Measurements from ENCODE around the gene USP6.
"Not testable (repeated sequence)": the region's sequence is repeated elsewhere in the genome, so short reads cannot be mapped to it uniquely, and the experiment has no call there.

Gene USP6

GRCh38 chr17:5184288-5184687, 68.5 kb downstream of the USP6 start:
- DNase-seq (ENCODE audit: low read depth in 2 of 3, low spot score in 1 of 3): no peak

DNA sequence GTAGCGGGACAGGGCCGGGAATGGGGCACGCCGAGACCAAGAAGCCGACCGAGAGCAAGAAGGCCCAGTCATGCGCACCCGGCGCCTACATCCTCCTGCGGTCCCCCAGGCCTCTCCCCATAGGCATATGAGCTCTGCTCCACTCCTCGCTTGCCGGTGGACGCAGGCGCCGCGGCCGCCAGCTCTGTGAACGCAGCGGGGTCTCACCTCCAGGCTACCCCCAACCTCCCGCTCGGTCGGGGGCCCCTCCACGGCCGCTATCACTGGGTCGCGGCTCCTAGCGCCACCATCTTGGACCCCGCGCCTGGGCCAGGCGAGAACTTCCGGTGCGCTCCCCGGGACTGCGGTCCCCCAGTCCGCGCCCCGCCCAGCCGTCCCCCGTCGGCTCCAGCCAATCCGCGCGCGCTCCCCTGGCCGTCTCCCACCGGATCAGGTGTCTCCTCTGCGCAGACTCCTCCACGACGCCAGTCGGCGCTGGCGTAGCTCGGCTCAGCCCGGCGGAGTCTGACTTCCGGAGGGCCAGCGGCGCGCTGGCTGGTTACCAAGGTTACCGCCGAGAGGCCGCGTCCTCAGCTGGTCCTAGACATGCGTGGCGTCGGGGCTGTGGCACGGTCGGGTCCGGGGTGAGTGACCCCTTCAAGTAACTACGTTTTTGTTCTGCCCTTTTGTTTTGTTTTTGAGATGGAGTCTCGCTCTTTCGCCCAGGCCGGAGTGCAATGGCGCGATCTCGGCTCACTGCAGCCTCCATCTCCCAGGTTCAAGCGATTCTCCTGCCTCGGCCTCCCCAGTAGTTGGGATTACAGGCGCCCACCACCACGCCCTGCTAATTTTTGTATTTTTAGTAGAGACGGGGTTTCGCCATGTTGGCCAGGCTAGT, 75.9 kb downstream of the USP6 start, which contains the start of gene ZNF594:
TSS of gene ZNF594 (minus strand) at position 328 of the 877 bp plus-strand sequence. CDS start 7,612 bp downstream, outside the sequence.
- peak; percentile 94 to 98 (median 96) for DNase-seq (ENCODE audit: low read depth in 2 of 3, low spot score in 1 of 3)

GRCh38 chr17:5194346-5194745, 78.5 kb downstream of the USP6 start:
- DNase-seq (ENCODE audit: low read depth in 2 of 3, low spot score in 1 of 3): no peak

DNA sequence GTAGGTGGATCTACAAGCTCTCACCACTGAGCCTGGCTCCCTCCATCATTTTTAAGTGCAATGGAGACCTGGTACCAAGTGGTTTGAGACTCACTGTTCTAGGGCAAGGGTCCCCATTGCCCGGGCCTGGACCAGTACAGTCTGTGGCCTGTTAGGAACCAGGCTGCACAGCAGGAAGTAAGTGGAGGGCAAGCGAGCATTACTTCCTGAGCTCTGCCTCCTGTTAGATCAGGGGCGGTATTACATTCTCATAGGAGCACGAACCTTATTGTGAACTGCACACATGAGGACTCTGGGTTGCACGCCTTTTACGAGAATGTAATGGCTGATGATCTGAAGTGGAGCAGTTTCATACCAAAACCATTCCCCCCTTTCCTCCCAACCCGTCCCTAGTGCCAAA, 82.6 kb downstream of the USP6 start:
- DNase-seq (ENCODE audit: low read depth in 2 of 3, low spot score in 1 of 3): no peak

GRCh38 chr17:5200360-5200759, 84.5 kb downstream of the USP6 start:
- DNase-seq (ENCODE audit: low read depth in 2 of 3, low spot score in 1 of 3): no peak

- DNase-seq (ENCODE audit: low read depth in 2 of 3, low spot score in 1 of 3): no peak
Measured at GRCh38 chr17:5201011-5201410, 85.2 kb downstream of the USP6 start.

DNA sequence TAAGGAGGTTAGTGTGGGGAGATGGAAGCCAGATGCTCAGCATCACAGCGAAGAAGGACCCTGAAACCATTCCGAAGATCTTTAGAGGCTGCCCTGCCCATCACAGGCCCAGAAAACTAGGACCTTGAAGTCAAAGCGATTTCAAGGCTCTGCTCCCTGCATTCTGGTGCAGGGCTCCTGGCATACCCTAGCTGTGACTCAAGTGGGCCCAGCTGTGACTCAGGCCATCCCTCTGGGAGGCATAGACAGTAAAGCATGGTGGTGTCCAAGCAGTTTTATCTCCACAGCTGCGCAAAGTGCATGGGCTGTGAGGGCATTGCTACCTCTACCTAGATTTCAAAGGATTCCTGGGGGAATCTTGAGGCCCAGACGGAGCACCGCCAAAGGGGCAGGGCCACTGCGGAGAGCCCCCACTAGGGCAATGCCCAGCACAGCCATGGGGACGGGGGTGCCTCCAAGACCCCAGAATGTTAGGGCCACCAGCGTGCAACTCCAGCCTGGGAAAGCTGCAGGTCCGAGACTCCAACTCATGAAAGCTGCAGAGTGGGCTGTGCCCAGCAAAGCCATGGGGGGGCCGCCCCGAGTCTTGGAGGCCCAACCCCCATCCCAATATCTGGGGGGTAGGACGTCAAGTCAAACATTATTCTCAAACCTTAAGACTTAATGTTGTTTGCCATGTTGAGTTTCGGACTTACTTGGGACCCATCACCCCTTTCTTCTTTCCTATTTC, 87.5 kb downstream of the USP6 start:
- DNase-seq (ENCODE audit: low read depth in 2 of 3, low spot score in 1 of 3): no peak

DNA sequence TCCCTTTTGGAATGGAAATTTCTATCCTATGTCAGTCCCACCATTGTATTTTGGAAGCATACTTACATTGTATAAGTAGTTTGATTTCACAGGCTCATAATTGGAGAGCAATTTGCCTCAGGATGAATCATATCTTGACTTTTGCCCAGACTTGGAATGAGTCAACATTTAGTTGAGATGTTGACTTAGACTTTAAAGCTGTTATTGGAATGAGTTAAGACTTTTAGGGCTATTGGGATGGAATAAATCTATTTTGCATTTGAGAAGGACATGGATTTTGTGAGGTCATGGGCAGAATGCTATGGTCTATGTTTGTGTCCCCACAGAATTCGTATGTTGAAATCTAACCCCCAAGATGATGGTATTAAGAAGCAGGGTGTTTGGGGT, 88.1 kb downstream of the USP6 start:
- no peak for DNase-seq (ENCODE audit: low read depth in 2 of 3, low spot score in 1 of 3)

DNA sequence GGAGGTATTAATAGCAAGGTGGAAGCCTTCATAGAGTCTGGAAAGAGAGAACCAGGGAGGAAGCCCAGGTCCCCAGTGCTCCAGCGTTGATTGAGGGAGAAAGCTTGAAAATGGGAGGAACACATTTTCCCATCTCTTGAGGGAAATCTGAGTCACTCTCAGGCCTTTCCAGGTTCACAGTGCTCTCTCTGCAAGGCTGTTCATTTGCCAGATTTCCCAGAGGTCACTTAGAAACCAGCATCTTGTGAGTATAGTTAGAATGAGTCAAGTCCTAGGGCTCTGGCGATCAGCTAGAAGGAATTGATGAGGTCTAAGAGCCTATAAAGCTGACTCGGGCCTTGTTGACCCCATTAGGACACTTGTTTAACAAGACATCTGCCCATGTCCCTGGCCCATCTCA, 93.6 kb downstream of the USP6 start:
- no peak for DNase-seq (ENCODE audit: low read depth in 2 of 3, low spot score in 1 of 3)

- DNase-seq (ENCODE audit: low read depth in 2 of 3, low spot score in 1 of 3): no peak
Measured at GRCh38 chr17:5210091-5210490, 94.3 kb downstream of the USP6 start.

- no peak for DNase-seq (ENCODE audit: low read depth in 2 of 3, low spot score in 1 of 3)
Measured at GRCh38 chr17:5210614-5211252, 94.9 kb downstream of the USP6 start.

GRCh38 chr17:5211458-5211857, 95.6 kb downstream of the USP6 start:
- no peak for DNase-seq (ENCODE audit: low read depth in 2 of 3, low spot score in 1 of 3)

GRCh38 chr17:5217562-5217961, 101.7 kb downstream of the USP6 start:
- not testable (repeated sequence) for DNase-seq (ENCODE audit: low read depth in 2 of 3, low spot score in 1 of 3)

- DNase-seq (ENCODE audit: low read depth in 2 of 3, low spot score in 1 of 3): no peak
Measured at GRCh38 chr17:5219536-5219935, 103.7 kb downstream of the USP6 start.

- DNase-seq (ENCODE audit: low read depth in 2 of 3, low spot score in 1 of 3): no peak
Measured at GRCh38 chr17:5220074-5220473, 104.2 kb downstream of the USP6 start.

GRCh38 chr17:5221912-5222311, 106.1 kb downstream of the USP6 start:
- not testable (repeated sequence) for DNase-seq (ENCODE audit: low read depth in 2 of 3, low spot score in 1 of 3)

All from stimulated activated CD4-positive, alpha-beta T cell treated with anti-CD3 and anti-CD28 coated beads, Interleukin-12 subunit alpha, Interleukin-12 subunit beta, amount 100 ng/mL, for 48 hours (primary cell).